HG03439 (cell line): ENCODE measurements around the gene CAMK2G.

Source experiments
- ATAC-seq: cut with Tn5 transposase; IDR thresholded peaks from one replicate; pipeline ENCODE4 v1.9.1; 2021; ENCODE audit warnings: mild to moderate bottlenecking, moderate library complexity; ENCODE audit not compliant: unreplicated experiment

The CAMK2G gene

DNA sequence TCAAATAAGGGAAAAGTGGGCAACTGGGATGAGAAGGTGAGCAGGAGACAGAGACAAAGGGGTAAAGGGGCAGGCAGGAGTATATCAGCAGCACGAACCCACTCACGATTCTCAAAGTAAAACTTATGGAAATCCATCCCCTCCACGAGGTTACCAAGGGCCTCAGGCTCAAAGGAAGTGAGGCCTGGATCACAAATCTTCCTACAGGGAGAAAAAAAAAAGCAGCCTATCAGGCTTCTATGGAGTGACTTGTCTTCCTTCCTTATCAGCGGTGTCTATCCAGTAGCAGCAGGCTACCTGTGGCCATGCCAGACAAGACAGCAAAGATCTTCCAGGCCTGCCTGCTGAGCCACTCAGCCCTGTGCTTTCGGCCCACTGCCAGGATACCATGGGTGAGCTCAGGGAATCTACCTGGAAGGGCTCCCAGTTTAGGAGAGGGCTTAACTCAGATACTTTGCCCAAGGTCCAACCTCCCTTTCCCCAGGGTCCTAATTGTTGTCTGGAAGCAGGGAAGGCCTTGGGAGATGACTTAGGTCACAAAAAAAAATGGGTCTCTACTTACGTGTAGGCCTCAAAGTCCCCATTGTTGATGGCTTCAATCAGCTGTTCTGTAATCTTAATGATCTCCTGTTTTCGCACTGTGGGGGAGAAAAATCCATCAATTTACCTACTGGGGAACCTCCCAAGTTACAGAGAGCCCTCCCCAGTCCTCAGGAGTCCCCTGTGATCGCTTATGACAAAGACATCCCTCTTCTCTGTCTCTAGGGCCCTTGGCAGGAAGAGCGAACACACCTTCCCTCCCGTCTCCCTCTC lies 57.2 kb downstream of the CAMK2G start:
- ATAC-seq, result no peak

DNA sequence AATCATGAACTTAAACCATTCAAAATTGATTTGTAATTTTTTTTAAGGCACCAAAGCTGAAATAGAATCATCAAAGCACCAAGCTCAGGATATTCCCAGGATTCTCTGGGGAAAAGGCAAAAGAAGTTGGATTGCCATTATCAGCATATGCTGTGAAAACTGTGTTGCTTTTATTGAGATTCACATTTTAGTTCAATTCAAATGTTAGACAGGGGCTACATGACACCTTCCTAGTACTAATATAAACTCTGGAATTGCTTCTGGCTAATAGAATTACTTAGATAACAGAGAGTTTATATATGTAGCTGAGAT lies 58.7 kb downstream of the CAMK2G start:
- ATAC-seq, result no peak

DNA sequence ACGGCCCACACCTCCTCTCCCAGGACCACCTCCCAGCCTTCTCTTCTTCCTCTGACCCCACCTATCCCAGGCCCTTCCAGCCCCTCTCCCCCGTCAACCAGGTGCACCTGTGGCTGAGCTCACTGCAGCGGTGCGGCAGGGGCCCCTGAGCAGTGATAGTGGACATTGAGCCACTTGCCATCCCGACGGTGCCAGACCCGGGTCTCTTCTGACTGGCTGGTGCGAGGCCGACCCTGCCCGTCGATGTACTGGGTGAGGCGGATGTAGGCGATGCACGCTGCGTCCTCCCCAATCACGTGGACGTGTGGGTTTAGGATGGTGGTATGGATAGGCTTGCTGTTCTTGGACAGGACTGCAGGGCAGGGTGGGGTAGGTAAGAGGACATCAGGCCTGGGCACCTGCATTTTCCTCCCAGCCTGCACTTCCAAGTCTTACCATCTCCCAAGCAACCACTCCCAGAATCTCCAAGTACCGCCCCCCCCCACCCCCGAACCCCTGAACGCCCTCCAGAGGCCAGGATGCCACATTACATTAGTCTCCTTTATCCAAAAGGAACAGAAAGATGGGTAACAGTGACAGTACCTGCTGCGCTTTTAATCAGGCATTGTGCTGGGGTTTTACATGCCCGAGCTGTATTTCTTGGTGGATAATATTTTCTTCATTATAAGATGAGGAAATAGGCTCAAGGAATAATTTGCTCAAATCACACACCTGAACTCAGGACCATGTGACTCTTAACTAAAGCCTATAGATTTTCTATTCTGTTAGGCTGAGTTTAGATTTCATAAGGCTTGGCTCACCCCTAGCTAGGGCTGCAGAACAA lies 59.2 kb downstream of the CAMK2G start:
- ATAC-seq, result no peak

DNA sequence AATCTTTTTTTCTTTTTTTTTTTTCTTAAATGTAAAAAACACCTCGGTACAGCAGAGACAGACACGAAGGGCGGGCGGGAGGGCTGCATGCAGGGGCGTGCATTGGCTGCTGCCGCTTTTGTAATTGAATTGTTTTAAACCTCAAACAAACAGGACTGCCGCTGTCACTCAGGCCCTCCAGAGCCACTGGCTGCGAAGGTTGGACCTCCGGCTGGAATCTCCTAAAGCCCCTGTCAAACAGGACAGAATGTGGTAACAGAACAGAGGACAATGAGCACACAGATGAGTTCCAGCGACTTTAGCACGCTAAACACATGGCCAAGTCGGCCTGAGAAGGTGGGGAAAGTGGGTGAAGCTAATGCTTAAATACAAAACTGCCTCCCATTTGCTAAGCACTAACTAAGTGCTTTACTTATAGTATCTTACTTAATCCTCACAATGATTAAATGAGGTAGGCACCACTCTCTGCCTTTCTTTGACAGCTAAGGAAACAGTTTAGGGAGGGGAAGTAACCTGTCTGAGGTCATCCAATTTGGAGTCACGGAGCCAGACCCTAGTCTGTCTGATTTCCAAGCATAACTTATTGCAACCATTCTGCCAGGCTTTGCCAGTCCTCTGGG lies 60.0 kb downstream of the CAMK2G start:
- ATAC-seq, result no peak

DNA sequence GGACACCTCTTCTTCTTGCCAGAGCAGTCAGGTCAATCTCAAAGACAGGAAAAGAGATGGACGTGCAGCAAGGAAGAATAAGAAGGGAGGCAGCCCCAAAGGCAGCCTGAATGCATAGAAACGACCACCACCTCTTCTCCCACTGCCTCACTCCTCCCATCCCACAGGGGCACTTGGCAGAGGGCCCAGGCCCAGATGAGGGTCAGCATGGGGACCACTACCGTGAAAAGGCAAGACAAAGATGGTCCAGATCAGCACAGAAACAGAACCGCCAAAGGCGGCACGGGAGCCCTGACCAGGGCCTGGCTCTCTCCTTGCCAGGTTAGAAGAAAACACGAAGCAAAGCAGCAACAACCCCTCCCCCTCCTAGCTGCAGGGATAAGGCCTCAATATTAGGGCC lies 61.0 kb downstream of the CAMK2G start:
- no peak for ATAC-seq

DNA sequence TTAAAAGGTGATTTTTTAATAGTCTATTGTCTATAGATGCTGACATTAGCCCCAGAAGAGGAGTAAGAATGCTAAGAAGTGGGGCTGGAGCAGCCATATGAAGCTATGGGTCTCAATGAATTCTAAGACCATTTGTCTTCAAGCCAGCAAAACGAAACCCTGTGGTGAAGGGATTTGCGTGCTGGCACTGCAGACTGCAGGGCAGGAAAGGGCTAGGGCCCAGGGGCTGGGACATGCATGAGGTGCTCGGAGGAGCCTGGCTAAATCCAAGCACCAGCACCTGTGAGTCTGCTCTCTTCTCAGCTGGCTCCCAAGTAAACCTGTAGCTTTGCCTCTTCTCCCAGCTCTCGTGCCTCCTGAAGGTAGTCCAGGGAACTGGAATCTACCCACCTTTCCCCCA lies 61.7 kb downstream of the CAMK2G start:
- no peak for ATAC-seq

DNA sequence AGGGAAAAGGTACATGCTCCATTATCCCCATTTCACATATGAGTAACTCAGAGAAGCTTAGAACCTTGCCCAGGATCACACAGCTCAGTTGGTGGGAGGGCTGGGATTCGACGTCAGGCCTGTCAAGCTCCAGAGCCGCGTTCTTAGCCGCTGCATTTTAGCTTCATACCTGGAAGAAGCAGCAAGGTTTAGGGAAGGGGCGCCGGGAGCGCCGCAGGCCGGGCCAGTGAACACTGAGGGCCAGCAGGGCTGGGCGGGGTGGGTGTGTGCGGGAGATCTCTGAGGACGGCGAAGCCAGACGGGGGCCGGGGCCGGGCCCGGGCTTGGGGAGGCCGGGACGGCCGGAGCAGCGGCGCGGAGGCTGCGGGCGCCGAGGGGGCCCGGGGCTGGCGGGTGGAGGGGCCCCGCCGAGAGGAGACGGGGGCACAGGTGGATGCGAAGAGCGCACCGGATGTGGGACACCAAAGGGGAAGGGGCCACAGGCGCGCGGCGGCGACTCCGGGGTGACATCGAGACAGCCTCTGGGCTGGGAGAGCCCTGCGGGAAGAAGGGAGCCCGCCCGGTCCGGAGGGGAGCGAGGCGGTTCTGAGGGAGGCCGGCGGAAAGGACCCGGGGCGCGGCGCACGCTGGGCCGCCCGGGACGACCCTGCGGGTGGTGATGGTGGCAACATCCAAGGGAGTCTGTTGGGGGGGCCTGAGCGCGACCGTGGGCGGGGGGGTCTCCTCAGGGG lies 63.5 kb downstream of the CAMK2G start:
- ATAC-seq, result peak; percentile 29

DNA sequence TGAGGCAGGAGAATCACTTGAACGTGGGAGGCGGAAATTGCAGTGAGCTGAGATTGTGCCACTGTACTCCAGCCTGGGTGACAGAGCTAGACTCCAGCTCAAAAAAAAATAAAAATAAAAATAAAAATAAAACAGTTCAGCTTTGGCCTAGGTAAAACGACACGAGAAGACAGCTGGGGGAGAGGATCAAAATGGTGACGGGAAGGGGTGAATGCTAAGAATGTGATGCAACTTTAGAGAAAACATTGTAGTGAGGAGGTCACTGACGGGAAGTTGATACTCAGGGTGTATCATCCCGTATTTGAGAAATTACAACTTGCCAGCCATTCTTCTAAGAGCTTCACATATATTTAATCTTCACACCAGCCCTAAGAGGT lies 64.0 kb downstream of the CAMK2G start:
- ATAC-seq, result no peak

DNA sequence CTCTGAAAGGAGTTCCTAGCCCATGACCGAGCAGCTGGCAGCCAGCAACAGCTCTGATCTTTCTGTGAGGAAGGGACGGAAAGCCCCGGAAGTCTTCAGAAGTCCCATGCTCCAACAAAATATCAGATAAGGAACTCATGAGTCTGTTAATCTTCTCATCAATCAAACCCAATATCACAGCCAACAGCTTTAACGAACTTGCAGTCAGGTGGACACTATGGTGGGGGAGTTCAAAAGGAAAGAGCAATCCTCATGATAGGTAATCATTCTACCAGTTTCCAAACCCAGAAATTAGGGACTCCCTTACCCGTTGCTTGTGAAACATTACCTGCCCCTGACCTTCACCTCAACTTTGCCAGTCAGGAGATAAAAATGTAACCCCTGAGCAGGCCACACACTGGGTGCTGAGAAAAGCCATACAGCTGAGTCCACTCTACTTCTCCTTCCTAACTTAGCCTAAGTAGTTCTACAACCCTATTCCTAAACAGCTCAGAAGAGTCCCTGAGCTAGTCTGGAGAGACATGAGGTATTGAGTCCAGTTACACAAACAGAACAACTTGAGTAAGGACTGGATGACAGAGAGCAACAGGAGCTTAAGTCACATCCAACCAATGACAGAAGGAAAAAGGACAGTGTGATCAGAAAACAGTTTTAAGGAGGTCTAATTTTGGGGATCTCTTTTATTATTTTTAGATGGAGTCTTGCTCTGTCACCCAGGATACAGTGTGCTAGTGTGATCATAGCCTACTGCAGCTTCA lies 65.1 kb downstream of the CAMK2G start:
- no peak for ATAC-seq

DNA sequence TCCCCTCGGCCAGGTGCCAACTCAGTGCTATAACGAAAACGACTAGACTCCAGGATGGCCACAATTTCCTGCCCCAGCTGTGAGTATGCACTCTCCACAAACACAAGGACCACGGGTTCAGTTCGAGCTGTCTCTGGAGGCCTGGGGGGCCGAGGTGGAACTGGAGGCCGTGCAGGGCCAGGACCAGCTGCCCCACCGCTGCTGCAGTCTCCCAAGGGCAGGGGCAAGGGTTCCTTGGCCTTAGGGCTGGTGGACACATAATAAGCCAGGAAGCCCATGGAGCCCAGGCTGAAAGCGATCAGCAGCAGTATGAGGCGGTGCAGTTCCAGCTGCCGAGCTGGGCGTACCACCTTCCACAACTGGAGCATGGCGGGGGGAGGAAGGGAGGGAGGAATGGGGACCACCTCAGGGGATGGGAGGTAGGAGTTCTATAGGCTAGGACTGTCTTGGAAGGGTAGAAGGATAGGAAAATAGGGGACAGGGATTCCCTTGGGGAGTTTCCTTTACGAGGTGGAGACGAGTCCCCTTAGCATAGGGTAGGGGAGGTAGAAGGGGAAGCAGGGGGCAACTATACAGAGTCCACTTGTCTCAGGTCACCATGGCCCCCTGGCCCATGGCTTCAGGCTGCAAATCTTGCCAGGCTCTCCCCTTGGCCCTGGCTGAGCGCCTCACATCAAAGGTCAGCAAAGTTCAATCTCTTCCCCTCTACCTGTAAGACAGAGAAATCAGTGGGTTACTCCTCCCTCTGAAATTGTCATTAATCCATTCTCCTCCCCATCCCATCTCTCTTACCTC lies 66.1 kb downstream of the CAMK2G start:
- no peak for ATAC-seq

DNA sequence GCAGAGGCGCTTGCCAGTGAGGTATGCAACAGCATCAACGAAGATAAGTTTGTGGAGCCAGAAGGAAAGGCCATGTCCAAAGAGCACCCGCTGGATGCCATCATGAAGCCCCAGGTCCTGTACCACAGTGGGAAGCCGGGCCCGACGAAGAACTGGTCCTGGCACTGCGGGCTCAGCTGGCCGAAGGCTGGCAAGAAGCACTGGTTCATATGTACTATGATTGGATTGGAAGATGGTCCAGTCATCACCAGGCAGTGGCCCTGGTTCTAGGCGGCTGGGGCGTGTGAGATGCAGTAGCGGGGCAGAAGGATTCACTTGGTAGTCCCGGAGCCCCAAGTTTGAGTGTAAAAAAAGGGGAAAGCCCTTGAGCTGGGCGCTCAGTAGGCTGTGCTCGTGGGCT lies 66.9 kb downstream of the CAMK2G start:
- ATAC-seq, result no peak

DNA sequence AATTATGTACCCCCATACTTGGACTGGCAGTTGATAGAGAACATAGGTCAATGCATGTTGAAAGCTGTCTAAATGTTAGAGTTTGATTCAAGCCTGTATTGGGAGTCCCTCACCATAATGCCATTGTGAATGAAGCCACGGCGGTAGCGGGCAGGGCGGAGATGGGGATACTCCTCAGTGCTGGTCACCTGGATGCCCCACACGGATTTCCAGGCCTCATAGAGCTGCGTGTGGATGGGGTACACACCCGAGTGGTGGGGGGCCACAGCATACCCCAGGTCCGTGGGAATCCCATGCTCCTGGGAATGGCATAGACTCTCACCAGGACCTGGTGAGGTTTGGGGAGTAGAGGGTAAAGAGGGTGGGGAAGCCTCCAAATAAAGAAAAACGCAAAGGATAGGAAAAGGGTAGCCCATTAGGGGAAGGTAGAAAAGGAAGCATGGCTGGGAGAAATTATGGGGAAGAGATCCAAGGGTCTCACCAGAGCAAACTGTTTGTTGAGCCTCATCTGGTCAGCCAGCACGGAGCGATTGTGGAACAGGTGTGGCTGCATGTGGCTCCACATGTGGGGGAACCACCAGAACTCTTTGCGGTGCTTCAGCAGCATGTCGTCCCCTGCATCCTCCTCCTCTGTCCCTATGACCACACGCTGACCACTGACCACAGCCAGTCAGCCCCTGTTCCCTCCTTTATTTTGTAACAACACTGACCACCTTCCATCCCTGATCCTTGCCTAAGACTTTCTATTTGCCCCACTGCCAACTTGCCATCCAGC lies 68.0 kb downstream of the CAMK2G start:
- no peak for ATAC-seq

DNA sequence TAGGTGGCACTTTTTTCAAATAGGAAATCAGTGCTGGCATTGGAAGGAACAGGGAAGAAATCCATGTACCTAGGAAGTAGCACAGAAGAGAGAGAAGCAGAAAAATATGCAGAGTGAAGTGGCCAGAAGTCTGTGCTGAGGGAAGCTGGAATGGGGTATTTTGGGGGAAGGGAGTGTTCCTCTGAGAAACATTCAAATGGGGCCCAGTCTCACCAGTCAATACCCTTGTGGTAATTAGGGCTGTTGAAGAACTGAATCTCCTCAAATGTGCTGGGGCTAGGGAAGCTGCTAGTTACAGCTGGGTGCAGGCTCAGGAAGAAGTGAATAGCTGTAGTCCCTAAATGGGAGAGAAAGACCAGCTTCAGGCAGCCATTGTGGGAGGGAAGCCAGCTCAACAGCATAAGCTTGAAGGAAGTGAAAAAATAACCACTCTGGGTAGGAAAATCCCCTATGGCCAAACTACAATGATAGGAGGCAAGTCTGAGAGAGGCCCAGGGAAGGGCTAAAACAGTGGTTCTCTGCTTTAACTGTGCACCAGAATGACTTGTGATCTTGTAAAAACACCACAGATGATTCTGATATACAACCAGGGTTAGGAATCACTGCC lies 70.6 kb downstream of the CAMK2G start:
- ATAC-seq, result no peak

DNA sequence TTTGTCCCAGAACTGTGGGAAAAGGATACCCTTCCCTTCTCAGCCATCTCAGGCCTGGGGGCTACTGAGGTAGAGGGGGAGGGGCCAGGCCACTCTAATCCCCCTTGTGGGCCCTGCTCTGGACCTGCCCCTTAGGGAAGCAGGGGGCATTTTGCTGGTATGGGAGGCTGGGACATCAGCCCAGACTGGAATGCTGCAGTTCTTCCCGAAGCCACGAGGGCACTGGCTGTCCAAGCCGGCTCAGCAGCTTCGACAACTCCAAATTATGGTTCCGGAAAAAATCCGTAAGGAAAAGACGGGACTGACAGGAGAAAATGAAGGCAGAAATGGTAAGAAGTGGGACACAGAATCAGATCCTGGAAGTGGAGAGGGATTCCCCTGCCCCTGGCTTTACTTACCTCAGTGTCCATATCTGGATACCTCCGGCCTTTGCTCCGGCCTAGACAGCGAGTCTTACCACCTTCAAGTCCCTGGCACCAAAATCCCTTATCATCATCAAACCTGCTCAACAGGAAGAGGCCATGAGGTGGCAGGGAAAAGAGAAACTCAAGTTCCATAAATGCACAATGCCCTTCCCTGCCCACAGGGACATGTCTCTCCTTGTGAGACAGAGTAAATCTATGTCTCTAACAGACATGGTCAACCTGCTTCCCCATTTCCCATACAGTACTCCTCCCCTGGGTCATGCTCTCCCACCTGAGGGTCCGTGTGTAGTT lies 71.9 kb downstream of the CAMK2G start:
- ATAC-seq, result no peak

DNA sequence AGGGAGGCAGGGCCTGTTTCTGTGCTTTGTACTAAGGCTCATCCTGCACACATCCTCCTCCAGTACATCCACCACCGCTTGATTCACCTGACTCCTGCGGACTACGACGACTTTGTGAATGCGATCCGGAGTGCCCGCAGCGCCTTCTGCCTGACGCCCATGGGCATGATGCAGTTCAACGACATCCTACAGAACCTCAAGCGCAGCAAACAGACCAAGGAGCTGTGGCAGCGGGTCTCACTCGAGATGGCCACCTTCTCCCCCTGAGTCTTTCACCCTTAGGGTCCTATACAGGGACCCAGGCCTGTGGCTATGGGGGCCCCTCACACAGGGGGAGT lies 73.1 kb downstream of the CAMK2G start:
- no peak for ATAC-seq

DNA sequence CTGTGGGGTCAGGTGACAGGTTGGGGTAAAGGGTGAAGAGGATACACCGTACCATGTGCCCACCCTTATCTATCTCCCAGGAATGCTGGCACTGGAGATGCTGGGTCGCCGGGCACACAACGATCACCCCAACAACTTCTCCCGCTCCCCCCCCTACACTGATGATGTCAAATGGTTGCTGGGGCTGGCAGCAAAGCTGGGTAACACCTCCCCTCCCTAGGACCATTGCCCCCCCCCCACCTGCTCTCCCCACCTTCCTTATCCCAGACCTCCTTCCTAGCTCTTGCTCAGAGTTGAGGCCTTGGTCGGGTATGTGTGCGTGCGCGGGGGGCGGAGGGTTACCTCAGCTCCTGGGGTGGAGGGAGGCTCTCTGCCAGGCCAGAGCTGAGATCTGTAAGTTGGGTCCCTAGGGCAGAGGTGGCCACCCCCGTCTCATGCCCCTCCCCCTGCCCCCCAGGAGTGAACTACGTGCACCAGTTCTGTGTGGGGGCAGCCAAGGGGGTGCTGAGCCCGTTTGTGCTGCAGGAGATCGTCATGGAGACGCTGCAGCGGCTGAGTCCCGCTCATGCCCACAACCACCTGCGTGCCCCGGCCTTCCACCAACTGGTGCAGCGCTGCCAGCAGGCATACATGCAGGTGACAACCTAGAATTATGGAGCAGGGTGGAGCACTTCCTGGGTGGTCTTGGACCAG lies 73.6 kb downstream of the CAMK2G start:
- ATAC-seq, result no peak

DNA sequence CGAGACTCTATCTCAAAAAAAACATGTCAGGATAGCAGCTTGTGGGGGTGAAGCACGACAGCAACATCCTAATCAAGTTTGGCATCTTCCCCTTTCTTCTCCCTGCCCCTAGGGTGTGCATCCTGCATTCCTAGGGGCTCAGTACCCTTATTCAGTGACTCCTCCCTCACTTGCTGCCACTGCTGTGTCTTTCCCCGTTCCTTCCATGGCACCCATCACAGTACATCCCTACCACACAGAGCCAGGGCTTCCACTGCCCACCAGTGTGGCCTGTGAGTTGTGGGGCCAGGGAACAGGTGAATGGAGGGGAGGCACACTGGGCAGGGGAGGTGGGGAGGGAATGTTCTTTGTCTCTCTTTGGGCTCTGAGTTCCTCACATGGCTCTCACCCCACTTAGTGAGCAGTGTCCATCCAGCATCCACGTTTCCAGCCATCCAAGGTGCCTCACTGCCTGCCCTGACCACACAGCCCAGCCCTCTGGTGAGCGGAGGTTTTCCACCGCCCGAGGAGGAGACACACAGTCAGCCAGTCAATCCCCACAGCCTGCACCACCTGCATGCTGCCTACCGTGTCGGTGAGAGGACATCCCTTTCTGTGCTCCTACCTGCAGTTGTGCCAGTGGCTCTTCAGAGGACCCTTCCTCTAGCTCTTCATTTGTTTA lies 74.3 kb downstream of the CAMK2G start:
- no peak for ATAC-seq
